HL-60 (cell line): ENCODE measurements around the gene PTPRN2.
"Not testable (repeated sequence)": the region's sequence is repeated elsewhere in the genome, so short reads cannot be mapped to it uniquely, and the experiment has no call there.

Experiments
- DNase-seq, 2 experiments: peaks; one replicate each; pipeline ENCODE4 v3.0.0-alpha.2; 2010 to 2020; ENCODE audit warnings: low read depth in 1 of 2, low spot score in 1 of 2
- H3K27ac ChIP-seq: fragments of 250-450 bp; sonication (Bioruptor Pico); replicated peaks from 2 replicates; pipeline ENCODE4 v1.5.1; 2020; ENCODE audit warnings: mild to moderate bottlenecking, moderate library complexity
- H3K27me3 ChIP-seq: fragments of 250-450 bp; sonication (Bioruptor Pico); 2 replicates; pipeline ENCODE4 v1.5.1; 2021; ENCODE audit warnings: mild to moderate bottlenecking, moderate library complexity; ENCODE audit not compliant: insufficient read depth, poor library complexity, severe bottlenecking
- H3K4me3 ChIP-seq: replicated peaks from 2 replicates; pipeline ENCODE4 v1.5.1; 2011; ENCODE audit warnings: mild to moderate bottlenecking, control low read depth, low read length; ENCODE audit not compliant: insufficient read depth
- CTCF ChIP-seq: IDR thresholded peaks from one replicate; pipeline ENCODE4 v1.5.1; 2011; ENCODE audit warnings: low read length, control low read depth, inconsistent platforms; ENCODE audit not compliant: insufficient read depth
- GABPA ChIP-seq: IDR thresholded peaks from 2 replicates; pipeline ENCODE4 v1.6.1; 2012; ENCODE audit warnings: low read depth
- POLR2AphosphoS5 ChIP-seq: IDR thresholded peaks from 2 replicates; pipeline ENCODE4 v1.6.1; 2012; ENCODE audit warnings: low read depth
- REST ChIP-seq: IDR thresholded peaks from 2 replicates; pipeline ENCODE4 v1.6.1; 2012; ENCODE audit warnings: low read depth; ENCODE audit not compliant: insufficient replicate concordance
- SPI1 ChIP-seq: IDR thresholded peaks from 2 replicates; pipeline ENCODE4 v1.6.1; 2012; ENCODE audit warnings: low read depth, mild to moderate bottlenecking, borderline replicate concordance

Gene PTPRN2

GRCh38 chr7:157502701-157503111 lies 1084.9 kb downstream of the PTPRN2 start:
- TF ChIP-seq SPI1: peak; percentile 10; the same call in 1 of the 2 replicates
- TF ChIP-seq GABPA: no peak
- peak in 1 of 2 experiments; percentile 14 for DNase-seq
- peaks cover 4% of the 10 kb centered on the region for H3K27me3 ChIP-seq
- H3K27ac ChIP-seq: no peak overlapping the region
- no peak overlapping the region for H3K4me3 ChIP-seq

- H3K27ac ChIP-seq: no peak overlapping the region
- DNase-seq: no peak
- H3K4me3 ChIP-seq: no peak overlapping the region
- no peak for TF ChIP-seq POLR2AphosphoS5
- peaks cover 3% of the 10 kb centered on the region for H3K27me3 ChIP-seq
These were observed 1086.0 kb downstream of the PTPRN2 start for GRCh38 chr7:157501581-157501980.

GRCh38 chr7:157500989-157501540 lies 1086.6 kb downstream of the PTPRN2 start:
- H3K27me3 ChIP-seq, DNase-seq, H3K4me3 ChIP-seq, H3K27ac ChIP-seq: not testable (repeated sequence)

- H3K27me3 ChIP-seq: peaks cover 2% of the 10 kb centered on the region
- no peak overlapping the region for H3K27ac ChIP-seq
- DNase-seq: no peak
- TF ChIP-seq SPI1 (no peak), REST (no peak)
- no peak overlapping the region for H3K4me3 ChIP-seq
These were observed 1087.3 kb downstream of the PTPRN2 start for GRCh38 chr7:157500171-157500960.

GRCh38 chr7:157499835-157500153 lies 1087.8 kb downstream of the PTPRN2 start:
- DNase-seq: no peak
- Histone ChIP-seq H3K27me3 (peaks cover 2% of the 10 kb centered on the region), H3K4me3 (no peak overlapping the region), H3K27ac (no peak overlapping the region)
- TF ChIP-seq POLR2AphosphoS5: no peak
- TF ChIP-seq CTCF: no peak
- no peak for TF ChIP-seq GABPA
- TF ChIP-seq SPI1: no peak
- TF ChIP-seq REST: no peak
